Kasumi-1 (cell line): ENCODE results near the gene CBLN4.

Experiments used
- DNase-seq, 2 experiments: peaks; one replicate each; lab custom pipeline; 2025; lab: John Stamatoyannopoulos, UW

Gene CBLN4

DNA sequence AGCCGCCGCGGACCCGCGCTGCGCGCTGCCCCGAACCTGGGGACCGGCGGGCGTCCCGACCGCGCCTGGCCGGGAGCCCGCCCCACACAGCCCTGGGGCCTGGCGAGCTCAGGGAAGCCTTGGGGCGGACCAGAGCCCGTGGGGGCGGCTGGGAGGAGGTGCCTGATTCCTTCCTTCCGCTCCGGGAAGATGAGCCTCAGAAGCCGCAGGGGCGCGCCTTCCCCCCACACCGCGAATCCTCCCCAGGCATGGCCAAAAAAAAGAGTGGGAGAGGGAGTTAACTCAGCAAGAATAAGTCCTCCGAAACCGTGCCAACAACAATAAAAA lies at the start of gene CBLN4:
Gene CBLN4, minus strand, starts transcription at position 131 of the 327 bp plus-strand sequence. CDS start 1,348 bp downstream, outside the sequence.
- no peak for DNase-seq

- no peak for DNase-seq
These were observed 37.9 kb upstream of the CBLN4 start for GRCh38 chr20:56043227-56043626.

GRCh38 chr20:56032251-56032650 lies 26.9 kb upstream of the CBLN4 start:
- DNase-seq, result no peak

DNA sequence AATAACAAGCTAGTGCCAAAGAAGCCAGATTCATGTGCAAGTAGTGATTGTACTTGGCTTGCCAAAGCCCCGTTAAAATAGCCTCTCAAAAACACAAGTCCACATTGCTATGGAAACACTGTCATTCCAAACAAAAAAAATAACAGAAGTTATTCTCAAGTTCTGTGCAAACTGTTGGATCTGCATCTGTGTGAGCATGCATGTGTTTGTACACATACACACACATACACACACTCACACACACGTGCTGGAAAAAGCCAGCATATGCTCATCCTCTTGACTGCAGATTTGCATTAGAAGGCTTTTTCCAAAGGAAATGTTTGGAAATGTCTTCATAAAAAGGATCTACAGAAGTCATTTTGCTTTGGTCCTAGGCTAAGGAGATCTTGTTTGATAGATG lies 13.4 kb upstream of the CBLN4 start:
- no peak for DNase-seq

DNA sequence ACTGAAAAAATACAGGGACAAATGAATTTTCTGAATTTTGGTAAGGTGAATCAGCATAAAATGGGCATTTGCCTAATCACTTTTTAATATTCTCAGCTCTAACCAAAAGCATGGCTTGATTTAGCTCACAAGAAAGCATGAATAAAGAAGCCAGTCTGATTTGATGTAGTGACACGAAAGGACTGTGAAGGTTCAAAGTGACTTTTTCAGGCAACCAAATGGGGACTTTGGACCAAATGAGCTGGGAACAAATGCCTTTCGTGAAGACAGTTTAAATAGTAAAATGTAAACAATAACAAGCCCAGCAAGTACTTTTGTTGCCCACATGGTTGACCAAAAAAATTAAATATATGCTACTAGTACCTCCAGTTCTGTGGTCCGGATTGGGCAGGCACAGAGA lies 12.9 kb upstream of the CBLN4 start:
- no peak for DNase-seq

GRCh38 chr20:56017560-56017959 lies 12.2 kb upstream of the CBLN4 start:
- DNase-seq, result no peak

- DNase-seq, result no peak
These were observed 9.7 kb upstream of the CBLN4 start for GRCh38 chr20:56014998-56015397.

GRCh38 chr20:56014151-56014550 lies 8.8 kb upstream of the CBLN4 start:
- no peak for DNase-seq

DNA sequence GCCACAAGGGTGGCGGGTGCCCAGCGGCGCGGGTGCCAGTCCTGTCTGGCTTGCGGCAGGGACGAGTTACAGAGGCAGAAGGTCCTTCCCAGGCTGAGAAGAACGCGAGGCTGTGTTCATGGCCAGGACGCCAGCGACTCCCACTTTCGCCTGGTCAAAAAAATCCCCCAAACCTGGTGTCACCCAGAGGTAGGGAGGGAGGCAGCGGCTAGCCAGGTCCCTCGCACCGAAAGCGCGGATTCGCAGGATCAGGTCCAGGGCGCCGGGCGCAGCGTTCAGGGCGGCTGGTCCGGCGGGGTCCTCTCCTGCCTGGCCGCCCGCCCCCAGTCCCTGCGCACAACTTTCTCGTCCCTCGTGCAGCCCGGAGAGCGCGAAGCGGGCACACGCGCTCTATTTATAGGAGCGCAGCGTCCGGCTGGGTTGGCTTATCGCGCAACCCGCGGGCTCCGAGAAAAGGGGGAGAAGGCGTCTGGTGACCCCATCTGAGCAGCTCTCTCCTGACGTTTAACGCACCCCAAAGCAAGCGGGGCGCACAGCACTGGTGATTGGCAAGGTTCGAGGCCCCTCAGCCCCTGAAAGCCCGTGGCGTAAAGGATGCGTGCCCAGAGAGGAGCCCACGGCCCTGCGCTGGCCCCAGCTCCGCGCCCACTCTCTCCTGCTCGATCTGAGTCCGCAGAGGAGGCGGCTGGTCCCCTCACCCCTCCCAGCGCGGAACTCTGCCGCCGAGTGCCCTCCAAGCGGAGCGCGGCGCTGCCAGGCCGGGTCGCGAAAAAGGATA lies 519 bp downstream of the CBLN4 start:
- no peak for DNase-seq

- no peak for DNase-seq
These were observed 1.3 kb downstream of the CBLN4 start for GRCh38 chr20:56004007-56004406.

- DNase-seq, result no peak
These were observed 2.2 kb downstream of the CBLN4 start for GRCh38 chr20:56002908-56003800.

- DNase-seq, result no peak
These were observed 3.4 kb downstream of the CBLN4 start for GRCh38 chr20:56001890-56002289.

- DNase-seq, result no peak
These were observed 4.1 kb downstream of the CBLN4 start for GRCh38 chr20:56001106-56001785.

DNA sequence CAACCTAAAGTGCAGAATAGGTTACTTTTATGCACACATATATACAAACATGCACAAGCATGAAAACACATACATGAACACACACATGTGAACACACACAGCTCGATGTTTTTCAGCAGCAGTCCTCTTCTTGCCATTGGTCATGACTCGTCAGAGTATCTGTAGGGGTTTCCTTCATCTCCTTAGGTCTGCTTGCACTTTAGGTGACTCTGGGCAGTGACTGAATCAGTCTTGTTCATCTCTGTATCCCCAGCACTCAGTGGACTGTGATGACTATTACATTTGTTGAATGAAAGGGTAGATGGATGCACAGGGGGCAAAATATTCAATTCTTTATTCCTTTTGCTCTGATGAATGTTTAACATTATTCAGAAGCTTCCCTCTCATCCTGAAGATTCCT lies 26.8 kb downstream of the CBLN4 start:
- no peak for DNase-seq

DNA sequence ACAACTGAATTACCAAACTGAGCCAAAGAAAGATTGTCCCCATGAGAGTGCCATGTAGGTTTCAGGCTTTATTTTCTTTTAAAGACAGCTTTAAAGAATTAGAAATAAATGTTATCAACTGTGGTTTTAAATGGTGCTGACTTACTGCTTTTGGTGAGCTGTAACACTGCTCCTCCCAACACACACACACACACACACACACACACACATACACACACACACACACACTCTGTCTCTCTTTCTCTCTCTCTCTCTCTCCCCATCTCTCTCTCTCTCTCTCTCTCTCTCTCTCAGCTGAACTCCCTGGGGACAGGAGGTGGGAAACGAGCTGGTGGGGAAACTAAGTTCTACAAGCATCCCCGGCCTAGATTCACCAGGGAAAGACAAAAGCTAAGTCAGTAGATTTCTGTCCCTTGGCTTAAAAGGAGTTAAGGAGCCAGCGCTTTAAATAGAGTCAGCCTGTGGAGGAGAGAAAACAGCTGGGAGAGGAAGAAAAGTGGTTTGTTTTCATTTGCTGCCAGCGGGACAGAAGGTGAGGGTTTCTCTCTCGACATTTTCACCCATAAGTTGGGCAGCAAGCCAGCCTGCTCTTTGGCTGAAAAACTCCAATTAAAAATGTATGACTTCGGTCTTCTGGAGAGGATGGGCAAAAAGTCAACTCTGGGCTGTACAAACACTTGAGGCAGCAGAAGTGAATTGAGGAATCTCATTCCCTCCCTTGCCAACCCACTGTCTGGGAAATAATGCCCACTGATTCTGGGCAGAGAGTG lies 27.4 kb downstream of the CBLN4 start:
- no peak for DNase-seq

DNA sequence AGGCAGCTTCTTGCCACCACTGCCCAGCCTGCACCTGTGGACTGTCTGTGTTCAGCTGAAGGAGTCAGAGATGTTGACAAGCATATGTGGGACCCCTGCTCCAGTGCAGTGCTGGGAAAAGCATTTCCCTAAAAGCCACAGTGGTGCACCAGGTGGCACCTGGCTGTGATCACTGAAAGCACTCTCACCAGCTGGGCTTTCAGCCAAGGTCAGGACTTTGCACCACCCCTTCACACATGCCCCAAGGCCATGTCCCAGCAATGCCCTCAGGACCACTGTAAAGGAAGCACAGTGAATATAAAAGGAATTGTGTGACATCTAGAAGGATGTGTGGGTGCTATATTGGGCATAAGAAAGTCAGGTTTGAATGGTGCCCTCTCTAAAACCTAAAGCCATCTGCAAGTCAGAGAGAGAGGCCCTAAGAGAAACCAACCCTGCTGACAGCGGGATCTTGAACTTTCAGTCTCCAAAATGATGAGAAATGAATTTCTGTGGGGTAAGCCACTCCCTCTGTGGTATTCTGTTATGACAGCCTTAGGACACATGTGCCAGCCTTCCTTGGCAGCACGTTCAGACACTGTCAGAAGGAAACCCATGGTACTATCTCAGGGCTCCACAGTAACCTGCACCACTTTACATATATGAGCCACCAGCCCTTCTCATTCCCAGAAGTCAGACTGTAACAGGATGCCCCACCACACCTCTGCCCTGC lies 30.7 kb downstream of the CBLN4 start:
- no peak for DNase-seq

DNA sequence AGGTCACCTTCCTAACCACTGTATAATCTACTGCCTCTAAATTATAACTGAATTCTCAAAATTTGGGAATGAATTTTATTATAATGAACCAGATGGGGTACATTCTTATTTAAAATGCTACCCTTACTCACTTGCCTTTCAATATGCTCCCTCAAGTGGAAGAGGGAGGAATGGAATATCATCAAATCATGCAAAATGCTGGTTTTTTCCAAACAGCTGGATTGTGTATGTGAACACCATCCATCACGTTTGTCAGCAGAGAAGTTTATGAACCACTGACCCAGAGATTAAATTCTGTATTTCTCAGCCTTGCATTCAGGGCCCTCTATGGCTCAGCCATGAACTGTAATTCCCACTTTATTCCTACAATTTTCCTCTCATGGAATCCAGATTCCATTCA lies 40.5 kb downstream of the CBLN4 start:
- DNase-seq, result no peak

- no peak for DNase-seq
These were observed 43.7 kb downstream of the CBLN4 start for GRCh38 chr20:55961376-55962330.

GRCh38 chr20:55953201-55953600 lies 52.1 kb downstream of the CBLN4 start:
- DNase-seq, result no peak

GRCh38 chr20:55947701-55948100 lies 57.6 kb downstream of the CBLN4 start:
- DNase-seq, result no peak
